Activated CD8-positive, alpha-beta memory T cell treated with anti-CD3 and anti-CD28 coated beads, Interleukin-2, amount 50 U/mL, for 48 hours (primary cell): ENCODE measurements around the gene EXOC3.
"Not testable (repeated sequence)": the region's sequence is repeated elsewhere in the genome, so short reads cannot be mapped to it uniquely, and the experiment has no call there.

Source experiments
- DNase-seq: peaks from one replicate; pipeline ENCODE4 v3.0.0-alpha.2; 2020

EXOC3 gene

DNA sequence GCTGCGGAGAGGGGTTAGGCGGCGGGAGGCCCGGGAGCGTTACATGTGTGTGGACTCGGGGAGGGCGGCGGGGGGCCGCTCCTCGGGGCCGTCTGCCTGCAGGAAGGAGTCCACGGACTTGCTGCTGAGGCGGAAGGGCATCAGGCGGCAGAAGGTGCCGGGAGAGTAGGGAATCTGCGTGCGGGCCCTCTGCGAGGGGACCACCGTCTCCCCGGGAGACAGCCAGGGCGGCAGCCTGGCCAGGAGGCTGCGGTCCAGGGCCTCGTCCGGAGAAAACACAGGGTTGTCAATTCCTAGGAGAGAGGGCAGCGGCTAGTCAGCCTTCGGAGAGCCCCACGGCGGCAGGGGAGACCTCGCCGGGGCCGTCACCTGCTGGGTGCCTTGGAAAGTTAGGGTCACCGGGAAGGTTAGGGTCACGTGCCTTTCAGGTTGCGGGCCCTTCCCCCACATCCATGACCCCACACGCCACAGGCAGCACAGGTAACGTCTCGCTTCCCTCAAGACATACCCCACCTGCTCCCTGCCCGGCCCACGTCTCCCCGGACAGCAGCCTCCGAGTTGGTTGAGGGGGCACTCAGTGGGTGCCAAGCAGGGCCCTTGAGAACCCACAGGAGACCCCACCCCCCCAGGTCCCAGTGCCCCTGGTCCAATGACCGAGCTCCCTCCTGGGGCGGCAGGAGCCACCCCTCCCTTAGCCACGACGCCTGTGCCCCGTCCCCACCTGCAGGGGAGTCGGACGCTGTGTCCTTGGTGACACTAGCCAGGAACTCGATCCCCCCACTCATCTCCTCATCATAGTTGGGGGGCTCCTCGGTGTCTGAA, 32.1 kb downstream of the EXOC3 start:
- DNase-seq: no peak

DNA sequence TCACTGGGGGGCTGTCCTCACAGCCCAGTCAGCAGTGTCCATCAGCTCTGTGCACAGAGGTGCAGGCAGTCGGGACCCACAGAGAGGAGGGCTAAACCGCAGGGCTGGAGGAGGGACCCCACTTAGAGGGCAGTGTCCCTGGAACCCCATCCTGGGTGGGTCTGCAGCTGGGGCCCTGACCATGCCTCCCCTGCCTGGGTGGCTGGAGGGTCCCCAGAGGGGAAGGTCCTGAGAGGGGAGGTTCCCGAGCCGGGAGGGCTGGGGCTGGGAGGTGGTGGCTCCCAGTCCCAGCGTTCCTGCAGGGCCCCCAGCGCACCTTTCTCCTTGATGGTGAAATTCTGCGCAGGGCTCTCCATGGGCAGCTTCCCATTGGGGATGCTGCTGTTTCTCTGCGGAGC, 32.7 kb downstream of the EXOC3 start:
- no peak for DNase-seq

DNA sequence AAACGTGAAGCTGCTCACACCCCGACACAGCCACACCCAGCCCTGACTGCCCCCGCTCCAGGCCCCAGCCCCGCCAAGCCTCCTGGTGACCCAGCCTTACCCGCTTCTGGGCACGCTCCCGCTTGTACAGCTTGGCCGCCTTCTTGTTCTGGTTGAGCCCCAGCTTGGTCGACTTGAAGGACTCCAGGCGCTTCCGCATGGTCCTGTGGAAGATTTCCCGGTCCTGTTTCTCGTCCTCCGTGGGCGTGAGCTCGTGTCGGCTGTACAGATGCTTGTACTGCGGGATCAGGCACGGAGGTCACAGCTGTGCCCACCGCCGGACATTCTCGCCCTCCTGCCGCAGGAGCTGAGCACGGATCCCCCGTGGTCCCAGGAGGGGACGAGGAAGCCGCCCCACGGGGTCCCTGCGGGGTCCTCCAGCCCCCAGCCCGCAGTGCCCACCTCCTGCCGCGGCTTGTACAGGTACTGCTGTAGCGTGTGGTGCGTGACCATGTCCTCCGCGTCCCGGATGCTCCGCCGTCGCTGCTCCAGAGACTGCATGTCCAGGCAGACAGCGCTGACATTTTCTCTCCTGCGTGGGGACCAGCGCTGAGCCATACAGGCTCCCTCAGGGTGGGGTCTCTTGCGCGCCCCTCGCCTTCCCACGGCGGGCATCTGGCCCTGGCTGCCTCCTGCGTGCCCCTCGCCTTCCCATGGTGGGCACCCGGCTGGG, 33.3 kb downstream of the EXOC3 start:
- DNase-seq: no peak

DNA sequence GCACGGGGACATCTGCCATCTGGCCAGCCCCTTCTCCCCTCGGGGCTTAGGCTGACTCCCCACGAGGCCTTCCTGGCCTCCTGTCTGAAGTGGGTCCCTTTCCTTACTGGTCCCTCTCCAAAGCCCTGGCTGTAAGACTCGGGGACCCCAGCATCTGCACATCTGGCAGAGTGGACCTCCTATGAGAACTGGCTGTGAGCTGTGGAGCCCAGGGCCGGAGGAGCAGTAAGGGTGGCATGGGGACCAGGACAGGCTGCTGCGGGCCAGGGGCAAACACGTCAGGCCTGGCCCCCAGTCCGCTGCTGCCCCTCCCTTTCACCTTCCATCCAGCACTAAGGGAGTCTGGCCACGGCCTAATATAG, 33.8 kb downstream of the EXOC3 start:
- DNase-seq: no peak

DNA sequence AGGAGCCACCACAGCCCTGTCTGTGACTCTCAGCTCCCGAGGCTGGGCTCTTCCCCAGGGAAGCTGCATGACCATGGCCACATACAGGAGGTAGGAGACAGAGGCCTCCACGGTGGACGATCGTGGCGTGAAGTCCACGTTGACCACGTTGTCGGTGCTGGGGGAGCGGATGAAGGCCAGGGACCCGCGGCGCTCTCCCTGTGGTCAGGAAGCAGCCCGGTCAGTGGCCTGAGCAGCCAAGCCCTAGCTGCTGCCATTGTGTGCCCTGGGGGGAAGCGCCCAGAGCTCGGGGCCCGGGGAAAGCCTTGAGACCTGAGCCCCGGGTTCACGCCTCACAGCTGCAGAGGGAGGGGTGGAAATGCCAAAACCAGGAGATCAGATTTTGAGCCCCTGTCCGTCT, 34.3 kb downstream of the EXOC3 start:
- DNase-seq: no peak

DNA sequence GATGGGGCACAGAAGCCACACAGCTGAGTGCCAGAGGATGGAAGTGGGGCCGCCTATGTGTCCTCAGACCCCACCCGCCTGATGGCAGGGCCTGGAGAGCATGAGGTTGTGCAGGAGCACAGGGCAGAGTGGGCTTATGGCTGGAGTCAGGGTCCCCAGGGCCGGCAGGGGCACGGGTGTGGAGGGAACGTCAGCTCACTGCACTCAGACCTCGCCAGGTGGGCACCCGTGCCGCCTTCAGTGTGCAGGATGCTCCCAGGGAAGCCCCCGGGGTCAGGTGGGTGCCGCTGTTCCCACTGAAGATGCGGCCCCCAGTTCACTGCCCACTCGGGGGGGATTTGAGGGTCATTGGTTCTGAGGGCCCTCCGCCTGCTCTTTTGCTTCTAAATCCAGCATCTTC, 34.9 kb downstream of the EXOC3 start:
- no peak for DNase-seq

DNA sequence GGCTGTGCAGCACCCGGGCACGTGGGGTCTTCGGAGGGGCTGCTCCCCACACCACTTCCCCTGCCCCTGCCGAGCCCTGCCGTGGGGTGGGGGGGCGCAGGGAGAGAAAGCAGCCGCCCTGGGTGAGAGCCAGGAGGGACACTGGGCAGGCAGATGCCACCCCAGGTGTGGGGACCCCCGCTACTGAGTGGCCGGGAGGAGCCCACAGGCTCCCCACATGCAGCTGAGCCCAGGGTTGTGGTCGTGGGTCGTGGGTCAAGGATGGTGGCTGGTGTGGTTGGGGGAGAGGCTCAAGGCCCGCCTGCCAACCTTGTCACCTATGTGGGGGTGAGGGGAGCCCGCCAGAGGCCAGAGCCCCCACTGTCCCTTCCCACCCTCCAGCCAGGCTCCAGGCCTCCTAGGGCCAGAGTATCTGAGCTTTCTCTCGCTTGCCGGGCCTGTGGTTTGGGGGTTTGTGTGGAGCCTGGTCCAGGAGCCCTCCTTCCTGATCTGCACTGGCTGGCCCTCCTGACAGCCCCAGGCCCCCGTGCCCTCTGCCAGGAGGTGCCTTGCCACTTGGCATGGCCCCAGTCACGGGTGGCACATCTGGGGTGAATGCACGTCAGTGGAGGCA, 35.5 kb downstream of the EXOC3 start:
- DNase-seq: no peak

DNA sequence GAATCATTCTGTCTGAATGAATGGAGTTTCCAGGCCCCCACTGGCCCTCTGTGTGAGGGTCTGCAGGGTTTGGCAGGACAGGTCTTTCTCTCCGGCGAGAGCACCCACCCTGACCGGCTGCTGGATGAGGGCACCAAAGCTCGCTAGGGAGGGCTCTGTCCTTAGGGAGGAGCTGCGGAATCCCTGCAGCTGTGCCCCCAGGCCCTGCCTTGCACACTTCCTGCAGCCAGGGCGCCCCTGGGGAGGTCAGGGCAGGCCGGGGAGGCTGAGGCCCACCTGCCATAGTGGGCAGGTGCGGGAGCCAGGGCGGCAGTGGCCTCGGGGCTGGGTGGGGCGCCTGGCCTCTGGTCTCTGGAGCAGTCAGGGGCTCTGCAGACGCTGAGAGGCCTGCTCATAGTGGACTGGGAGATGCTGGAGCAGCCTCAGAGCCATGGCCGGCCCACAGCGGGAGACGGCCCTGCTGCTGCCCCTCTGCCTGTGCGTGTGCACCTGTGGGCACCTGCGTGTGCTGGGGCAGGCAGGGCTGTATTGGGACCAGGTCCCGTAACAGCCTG, 36.1 kb downstream of the EXOC3 start:
- no peak for DNase-seq

DNA sequence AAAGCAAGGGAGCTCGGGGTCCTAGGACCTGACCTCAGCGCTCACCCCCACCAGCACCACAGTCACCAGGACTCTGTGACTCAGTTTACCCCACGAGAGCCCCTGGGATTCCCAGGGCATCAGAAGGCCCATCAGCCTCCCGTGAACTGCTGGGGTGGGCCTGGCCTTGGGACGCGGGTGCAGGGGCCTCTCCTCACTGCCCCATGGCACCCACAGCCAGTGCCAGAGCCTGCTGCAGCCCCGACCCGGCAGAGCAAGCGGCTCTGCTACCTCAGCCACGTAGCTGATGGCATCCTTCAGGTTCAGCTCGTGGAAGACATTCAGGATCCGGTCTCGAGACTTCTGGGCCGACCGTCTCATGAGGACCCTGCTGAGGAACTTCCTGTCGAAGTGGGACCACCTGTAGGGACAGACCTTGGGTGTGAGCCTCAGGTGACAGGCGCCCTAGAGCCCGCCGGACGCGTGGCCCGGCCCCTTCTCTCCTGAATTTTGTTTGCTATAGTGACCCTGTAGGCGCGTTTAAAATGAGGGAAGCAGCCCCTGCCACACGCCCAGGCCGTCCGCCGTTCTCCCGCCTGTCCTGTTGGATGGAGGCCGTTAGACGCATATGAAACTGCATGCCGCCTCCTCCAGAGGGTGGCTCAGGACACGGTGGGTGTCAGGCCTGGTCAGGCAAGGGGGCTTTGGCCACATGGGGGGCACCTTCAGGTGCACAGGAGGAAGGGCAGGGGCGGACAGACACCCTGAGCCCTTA, 36.8 kb downstream of the EXOC3 start:
- no peak for DNase-seq

DNA sequence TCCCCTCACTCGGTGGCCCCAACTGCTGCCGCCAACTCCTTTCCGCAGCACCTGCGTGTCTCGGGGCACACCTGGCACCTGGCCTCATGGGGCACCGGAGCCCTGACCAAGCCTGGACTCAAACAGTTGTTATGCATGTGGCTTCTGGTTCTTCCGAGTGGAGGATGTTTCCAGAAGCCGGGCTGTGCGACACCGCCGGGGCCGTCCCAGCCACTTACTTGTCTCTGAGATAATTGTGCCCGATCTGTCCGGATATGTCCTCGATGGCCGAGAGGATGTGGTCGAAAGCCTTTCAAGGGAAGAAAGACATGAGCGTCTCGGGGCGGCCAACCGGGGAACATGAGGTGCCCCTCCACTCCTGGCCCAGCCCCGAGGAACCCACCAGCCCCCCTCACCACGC, 38.4 kb downstream of the EXOC3 start:
- DNase-seq: no peak

DNA sequence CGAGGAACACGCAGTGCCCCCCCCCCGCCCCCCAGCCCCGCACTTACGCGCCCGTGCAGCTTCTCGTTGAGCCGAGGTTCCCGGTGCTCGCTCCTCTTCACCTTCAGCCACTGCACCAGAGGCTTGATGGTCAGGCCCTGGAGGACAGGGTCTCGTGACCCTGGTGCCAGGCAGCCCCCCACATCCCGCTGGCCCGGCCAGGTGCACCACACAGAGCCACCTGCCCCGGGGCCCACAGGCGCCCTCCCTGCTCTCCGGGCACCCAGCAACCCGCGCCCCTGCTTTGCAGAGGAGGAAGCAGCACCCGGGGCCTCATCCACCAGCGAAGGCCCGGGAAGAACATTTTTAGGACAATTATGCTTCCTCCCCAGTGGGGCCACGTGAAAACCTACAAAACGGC, 39.0 kb downstream of the EXOC3 start:
- DNase-seq: no peak

DNA sequence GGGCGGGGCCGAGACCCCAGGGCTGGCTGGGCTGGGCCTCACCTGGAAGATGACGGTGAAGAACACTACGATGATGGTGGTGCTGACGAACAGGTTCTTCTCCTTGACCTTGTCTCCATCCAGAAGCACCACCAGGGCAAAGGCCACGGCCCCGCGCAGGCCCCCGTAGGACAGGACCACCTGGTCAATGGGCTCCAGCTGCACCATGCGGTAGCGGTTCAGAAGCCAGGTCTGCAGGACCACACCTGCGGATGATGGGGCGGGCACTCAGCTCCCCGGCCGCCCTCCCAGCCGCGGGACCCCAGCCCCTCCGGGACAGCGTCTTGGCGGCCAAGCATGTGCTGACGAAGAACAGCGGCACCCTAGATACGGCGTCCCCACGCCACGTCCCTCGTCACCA, 39.5 kb downstream of the EXOC3 start:
- no peak for DNase-seq

DNA sequence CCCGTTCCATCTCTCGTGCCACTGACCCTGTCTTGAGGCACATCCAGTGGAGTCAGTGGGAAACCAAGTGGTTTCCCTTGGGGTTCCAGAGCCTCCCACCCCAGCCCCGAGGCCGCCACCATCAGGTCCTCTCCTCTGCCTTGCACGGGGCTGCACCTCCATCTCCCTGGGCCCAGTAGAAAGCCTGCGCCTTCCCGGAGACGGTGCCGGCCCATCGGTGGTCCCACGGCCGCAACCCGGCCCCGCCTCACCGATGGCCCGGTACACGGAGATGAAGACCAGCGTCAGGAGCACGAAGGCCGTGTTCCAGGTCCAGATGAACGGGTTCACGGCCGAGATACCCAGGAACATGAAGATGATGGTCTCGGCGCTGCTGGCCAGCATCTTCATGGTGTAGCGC, 40.0 kb downstream of the EXOC3 start:
- no peak for DNase-seq

DNA sequence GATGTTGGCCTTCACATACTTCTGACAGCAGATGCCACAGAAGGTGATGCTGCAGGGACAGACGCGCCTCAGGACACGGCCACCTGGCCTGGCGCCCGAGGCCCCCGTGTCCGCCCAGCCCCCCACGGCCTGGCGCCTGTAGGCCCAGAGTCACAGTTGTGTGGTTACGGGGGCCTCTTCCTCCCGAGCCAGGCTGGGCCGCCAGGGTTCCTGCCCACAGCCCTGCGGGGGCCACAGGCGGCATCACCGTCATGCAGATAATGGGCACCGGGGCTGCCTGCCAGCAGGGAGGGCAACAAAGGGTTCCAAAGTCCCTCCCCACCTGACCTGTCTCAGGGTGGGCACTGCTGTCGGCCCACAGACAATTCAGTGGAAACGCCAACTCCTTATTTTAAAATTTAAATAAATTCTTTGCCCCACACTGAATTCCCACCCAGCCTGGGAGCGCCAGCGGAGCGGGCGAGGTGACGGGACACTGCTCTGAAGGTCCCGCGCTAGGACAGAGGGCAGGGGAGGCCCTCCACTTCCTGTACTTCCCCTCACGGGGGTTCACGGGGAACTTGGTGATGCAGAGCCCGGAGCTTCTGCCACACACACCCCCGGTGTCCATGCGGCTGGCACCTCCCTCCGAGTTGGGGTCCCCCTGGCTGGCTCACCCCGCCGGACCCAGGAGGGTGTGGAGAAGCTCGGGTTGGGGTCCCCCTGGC, 40.6 kb downstream of the EXOC3 start:
- DNase-seq: no peak

DNA sequence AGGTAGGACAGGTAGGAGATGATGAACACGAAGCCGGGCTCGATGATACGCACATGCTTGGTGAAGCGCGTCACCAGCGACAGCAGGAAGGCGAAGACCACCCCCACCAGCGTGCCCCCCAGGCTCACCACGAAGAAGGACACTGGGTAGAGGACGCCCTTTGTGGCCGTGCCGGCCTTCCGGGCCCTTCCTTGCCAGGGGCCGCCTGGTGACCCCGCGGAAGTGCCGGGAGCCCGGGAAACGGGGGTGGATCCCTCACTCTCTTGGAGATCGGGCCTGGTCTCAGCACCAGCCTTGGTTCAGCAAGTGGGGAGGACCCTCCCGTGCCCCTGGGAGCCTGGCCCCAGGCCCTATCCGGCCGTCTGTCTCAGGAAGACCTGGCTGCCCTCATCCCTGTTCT, 41.6 kb downstream of the EXOC3 start:
- DNase-seq: no peak

DNA sequence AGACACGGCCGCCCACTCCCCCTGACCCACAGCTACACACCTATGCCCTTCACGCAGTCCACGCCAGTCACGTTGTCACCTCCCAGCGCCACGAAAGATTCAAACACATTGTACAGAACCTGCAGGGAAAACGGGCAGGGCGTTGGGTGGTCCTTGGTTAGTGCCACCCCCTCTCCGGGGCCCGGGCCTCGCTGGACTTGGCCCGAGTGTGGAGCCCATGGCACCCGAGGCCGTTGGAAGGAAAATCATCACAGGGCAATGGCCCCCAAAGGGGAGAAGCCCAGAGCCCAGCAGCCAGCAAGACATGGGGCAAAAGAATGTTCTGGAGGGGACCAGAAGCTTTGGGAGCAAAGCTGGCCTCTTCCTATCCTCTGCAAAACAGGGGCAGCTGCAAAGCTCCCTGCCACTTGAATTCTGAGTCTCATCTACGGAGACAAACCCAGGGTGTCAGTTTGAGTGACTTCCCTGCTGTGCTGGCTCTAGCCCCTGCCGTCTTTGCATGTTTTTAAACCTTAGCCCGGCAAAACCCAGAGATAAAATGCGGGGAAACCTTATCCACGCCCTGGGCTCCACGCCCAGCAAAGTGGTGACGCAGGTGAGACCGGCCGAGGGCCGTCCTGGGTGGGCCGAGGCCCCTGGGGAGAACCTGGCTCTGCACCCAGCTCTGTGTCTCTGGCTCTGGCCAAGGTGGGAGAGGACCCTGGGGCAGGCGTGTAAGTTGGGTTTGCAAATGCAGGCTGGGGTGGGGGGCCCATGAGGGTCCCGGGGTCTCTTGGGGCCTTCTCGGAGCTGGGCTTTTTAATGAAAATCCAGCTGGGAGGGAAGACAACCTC, 42.4 kb downstream of the EXOC3 start:
- no peak for DNase-seq

DNA sequence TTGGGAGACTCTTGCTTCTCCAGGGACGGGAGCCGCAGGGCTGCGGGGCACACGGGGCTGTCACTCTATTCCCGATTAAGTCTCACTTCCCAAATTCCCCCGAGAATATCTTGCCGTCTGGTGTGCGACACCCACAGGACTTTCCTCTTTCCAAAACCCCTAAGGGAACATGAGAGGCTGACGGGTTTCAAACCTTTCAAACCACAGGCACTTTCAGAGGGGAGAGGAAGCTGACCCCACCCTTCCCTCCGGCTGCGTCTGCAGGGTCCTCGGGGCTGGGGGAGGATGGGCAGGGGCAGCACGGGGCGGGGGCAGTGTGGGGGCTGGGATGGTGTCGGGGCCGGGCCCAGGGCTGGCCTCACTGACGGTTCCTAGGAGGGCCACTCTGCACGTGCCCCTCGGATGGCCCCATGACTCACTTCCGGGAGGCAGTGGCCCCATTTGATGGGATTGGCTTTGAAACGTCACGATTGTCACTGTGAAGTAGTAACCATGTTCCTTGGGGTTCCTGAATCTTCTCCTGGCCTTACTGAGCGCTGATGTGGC, 43.0 kb downstream of the EXOC3 start:
- DNase-seq: no peak

DNA sequence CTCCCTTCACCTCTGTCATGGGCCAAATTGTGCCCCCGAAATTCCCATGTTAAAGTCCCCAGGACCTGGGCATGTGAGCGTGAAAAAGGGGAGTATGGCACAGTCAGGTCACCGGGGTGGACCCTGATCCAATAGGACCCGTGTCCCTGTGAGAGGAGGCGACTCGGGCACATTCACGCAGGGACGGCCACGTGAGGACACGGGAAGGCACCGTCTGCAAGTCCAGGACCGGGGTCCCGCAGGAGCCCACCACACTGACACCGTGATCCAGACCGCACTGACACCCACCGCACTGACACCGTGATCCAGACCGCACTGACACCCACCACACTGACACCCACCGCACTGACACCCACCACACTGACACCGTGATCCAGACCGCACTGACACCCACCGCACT, 43.6 kb downstream of the EXOC3 start:
- DNase-seq: not testable (repeated sequence)

DNA sequence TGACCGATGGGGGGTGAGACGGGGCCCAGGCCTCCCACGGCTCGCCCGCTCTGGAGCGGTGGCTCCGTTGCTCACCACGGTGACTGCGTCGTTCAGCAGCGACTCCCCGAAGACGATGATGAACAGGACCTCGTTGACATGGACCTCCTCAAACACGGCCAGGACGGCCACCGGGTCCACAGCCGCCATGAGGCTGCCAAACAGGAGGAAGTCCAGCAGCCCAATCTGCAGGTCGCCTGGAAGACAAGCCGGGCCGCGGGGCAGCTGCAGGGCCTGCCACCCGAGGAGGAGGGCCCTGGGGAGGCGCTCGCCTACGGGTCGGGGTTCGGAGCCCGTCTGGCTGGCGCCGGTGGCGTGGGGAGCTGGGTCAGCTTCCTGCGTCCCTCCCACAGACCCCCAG, 45.3 kb downstream of the EXOC3 start:
- no peak for DNase-seq

DNA sequence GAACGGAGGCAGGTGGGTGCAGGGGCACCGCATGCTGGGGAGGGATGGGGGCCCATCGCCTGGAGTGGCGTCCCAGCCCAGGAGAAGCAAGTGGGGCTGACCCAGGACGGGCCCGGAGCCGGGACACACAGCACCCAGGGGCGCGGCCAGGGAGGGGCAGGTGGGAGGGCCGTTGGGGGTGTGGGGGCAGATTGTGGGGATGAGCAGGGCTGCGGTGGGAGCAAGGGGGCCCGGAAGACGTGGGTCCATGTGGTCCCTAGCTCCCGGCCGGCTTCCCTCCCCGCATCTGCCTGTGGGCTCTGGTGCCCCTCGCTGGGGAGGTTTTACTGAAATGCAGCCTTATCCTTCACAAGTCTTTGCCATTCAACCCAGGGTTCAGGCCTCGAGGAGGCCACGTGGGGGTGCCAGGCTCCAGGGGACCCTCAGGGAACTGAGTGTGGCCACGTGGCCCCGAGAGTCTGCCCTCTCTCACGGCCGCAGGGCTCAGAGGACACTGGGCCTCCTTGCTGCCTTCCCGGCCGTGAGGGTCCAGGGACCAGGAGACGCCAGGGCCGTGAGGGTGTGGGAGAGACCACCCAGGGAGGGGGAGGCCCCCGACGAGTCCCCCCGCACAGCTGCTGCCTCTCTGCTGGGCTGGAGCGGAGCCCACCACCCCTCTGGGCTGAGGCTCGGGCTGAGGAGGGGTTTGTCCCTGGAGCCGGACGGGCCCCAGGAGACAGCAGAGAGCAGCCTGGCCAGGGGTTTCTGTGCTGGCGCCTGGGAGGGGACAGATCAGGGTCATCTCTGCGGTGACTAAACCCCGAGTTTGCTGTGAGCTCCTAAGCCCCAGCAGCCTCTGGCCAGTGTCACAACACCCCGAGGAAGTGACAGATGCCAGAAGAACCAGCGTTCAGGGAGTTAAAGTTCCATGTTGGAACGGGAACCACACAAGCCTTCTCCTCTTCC, 46.0 kb downstream of the EXOC3 start:
- no peak for DNase-seq
